OCI-LY7 (cell line): ENCODE results near the gene KIF1A.

Source experiments
- EZH2phosphoT487 ChIP-seq: fragments of 200-600 bp; sonication (generic); IDR thresholded peaks from 2 replicates; pipeline ENCODE4 v1.6.1; 2018; ENCODE audit warnings: low read depth, borderline replicate concordance, mild to moderate bottlenecking, mixed run types, antibody characterized with exemption, low read length, moderate library complexity, mixed read lengths
- TF ChIP-seq, protein P1 (sequence below): fragments of 200-600 bp; sonication (generic); conservative IDR thresholded peaks from 2 replicates; pipeline ENCODE4 v1.5.1; 2014; ENCODE audit warnings: mild to moderate bottlenecking, antibody characterized with exemption, low read length, moderate library complexity, mixed read lengths

DNA sequence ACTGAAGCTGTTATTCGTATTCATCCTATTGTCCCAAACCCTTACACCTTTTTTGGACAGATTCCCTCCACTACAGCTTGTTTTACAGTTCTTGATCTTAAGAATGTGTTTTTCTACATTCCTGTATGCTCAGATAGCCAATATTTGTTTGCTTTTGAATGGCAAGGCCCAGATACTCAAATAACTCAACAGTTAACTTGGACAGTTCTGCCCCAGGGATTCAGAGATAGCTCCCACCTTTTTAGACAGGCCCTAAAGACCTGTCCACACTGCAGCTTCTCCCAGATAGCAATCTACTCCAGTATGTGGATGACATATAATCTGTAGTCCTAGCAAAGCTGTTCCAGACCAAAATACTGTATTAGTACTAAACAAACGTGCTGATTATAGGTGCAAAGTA is 41.5 kb upstream of the KIF1A start:
- no peak for TF ChIP-seq EZH2phosphoT487
- TF ChIP-seq, protein P1, sequence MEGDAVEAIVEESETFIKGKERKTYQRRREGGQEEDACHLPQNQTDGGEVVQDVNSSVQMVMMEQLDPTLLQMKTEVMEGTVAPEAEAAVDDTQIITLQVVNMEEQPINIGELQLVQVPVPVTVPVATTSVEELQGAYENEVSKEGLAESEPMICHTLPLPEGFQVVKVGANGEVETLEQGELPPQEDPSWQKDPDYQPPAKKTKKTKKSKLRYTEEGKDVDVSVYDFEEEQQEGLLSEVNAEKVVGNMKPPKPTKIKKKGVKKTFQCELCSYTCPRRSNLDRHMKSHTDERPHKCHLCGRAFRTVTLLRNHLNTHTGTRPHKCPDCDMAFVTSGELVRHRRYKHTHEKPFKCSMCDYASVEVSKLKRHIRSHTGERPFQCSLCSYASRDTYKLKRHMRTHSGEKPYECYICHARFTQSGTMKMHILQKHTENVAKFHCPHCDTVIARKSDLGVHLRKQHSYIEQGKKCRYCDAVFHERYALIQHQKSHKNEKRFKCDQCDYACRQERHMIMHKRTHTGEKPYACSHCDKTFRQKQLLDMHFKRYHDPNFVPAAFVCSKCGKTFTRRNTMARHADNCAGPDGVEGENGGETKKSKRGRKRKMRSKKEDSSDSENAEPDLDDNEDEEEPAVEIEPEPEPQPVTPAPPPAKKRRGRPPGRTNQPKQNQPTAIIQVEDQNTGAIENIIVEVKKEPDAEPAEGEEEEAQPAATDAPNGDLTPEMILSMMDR: no peak
